ENCODE results near the gene ANK3.

ANK3 gene

DNA sequence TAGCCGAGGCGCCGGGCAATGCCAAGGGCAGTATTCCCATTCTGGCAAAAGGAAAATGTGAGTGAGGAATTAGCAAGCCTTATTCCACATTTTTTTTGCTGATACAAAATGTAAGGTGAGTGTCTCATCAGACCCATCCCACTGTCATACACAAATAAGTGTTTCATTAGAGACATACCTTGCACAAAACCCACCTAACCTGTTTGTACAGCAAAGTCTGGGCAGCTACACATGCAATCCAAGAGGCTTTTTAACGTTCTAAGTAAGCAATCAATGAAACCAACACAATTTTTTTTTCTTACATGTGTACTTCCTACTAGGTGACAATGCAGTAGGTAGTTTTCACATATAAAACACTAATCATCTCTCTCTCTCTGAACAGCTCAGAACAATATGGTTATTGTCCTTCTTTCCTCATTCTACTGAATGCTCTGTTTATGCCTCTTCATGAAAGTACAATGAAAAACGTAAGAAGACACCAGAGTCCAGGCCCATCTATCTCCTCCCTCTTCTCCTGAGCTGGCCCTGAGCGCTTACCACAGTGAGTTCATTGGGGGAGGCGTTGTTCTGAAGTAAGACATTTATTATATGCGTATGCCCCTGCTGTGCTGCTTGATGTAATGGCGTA, 217.2 kb downstream of the ANK3 start:
- peaks cover 4% of the 10 kb centered on the region for H3K4me1 Mint-ChIP-seq
- DNase-seq (ENCODE audit: low spot score in 2 of 2): no peak
- H3K9me3 Mint-ChIP-seq: no peaks in the 10 kb centered on the region
- H3K27ac Mint-ChIP-seq (ENCODE audit: low read depth): no peak overlapping the region
- no peaks in the 10 kb centered on the region for H3K27me3 Mint-ChIP-seq
- no peak overlapping the region for H3K4me3 Mint-ChIP-seq
- peaks cover 25% of the 10 kb centered on the region for H3K36me3 Mint-ChIP-seq (ENCODE audit: insufficient read depth)
- no peak for ATAC-seq (replicated peaks; ENCODE audit: extremely low read depth, poor library complexity, severe bottlenecking)

- Mint-ChIP-seq H3K27ac (ENCODE audit: low read depth) (no peak overlapping the region), H3K27me3 (no peaks in the 10 kb centered on the region), H3K36me3 (ENCODE audit: insufficient read depth) (peaks cover 23% of the 10 kb centered on the region), H3K9me3 (no peaks in the 10 kb centered on the region), H3K4me3 (no peak overlapping the region), H3K4me1 (no peaks in the 10 kb centered on the region)
- no peak for DNase-seq (ENCODE audit: low spot score in 2 of 2)
- no peak for ATAC-seq (replicated peaks; ENCODE audit: extremely low read depth, poor library complexity, severe bottlenecking)
Observed at GRCh38 chr10:60171436-60172013, 218.2 kb downstream of the ANK3 start.

DNA sequence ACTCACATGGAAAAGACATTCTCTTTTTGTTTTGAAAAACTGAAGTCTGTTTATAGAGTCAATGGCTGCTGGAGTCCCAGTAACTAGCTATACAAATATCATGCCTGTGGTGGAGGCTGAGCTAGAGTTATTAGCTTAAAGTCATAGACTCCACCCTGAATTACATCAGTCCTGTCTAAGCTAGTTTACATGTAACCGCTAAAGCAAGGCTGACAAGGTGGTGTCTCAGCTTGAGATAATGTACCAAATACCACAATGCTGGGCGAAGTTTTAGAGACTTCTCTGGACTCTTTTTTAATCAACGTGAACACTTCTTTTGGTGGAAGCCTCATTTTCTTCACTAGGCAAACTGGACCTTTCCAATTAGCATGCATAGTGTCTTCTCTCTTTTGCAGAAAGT, 219.4 kb downstream of the ANK3 start:
- DNase-seq (ENCODE audit: low spot score in 2 of 2) (no peak), ATAC-seq (replicated peaks; ENCODE audit: extremely low read depth, poor library complexity, severe bottlenecking) (no peak)
- no peak overlapping the region for H3K27ac Mint-ChIP-seq (ENCODE audit: low read depth)
- peaks cover 22% of the 10 kb centered on the region for H3K36me3 Mint-ChIP-seq (ENCODE audit: insufficient read depth)
- no peaks in the 10 kb centered on the region for H3K9me3 Mint-ChIP-seq
- H3K4me3 Mint-ChIP-seq: no peak overlapping the region
- no peaks in the 10 kb centered on the region for H3K27me3 Mint-ChIP-seq
- H3K4me1 Mint-ChIP-seq: no peaks in the 10 kb centered on the region

DNA sequence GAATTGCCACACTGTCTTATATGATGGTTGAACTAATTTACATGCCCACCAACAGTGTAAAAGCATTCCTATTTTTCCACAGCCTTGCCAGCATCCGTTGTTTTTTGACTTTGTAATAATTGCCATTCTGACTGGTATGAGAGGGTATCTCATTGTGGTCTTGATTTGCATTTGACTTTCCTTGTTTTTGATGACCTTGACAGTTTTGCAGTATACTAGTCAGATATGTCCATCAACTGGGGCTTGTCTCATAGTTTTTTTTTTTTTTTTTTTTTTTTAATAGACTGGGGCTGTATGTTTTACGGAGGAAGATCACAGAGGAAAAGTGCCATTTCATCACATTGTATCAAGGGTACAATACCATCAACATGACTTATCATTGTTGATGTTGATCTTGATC, 220.6 kb downstream of the ANK3 start:
- DNase-seq (ENCODE audit: low spot score in 2 of 2) (no peak), ATAC-seq (replicated peaks; ENCODE audit: extremely low read depth, poor library complexity, severe bottlenecking) (no peak)
- H3K27ac Mint-ChIP-seq (ENCODE audit: low read depth): no peak overlapping the region
- no peaks in the 10 kb centered on the region for H3K27me3 Mint-ChIP-seq
- no peak overlapping the region for H3K4me3 Mint-ChIP-seq
- H3K36me3 Mint-ChIP-seq (ENCODE audit: insufficient read depth): peaks cover 26% of the 10 kb centered on the region
- H3K4me1 Mint-ChIP-seq: no peaks in the 10 kb centered on the region
- H3K9me3 Mint-ChIP-seq: no peaks in the 10 kb centered on the region

GRCh38 chr10:60167050-60167449, 222.6 kb downstream of the ANK3 start:
- Mint-ChIP-seq H3K36me3 (ENCODE audit: insufficient read depth) (peaks cover 23% of the 10 kb centered on the region), H3K4me1 (no peaks in the 10 kb centered on the region), H3K4me3 (no peak overlapping the region), H3K9me3 (no peaks in the 10 kb centered on the region), H3K27me3 (no peaks in the 10 kb centered on the region), H3K27ac (ENCODE audit: low read depth) (no peak overlapping the region)
- ATAC-seq (replicated peaks; ENCODE audit: extremely low read depth, poor library complexity, severe bottlenecking) (no peak), DNase-seq (ENCODE audit: low spot score in 2 of 2) (no peak)

DNA sequence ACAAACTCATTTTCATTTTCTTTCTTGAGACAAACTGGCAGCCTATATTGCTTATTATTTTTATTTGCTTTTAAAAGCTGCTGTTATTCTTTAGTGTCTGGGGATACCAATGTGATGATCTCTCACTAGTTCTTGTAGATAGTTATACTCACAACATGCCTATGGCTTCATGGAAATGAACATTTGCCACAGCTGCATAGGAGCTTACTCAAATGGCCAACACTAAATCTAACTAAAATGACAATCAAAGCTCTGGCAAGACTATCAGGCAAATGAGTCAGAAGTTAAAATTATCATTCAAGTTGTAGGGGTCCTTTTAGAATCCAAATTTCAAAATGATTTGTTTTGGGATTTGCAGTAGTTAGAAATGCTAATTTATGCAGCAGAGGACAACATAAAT, 225.9 kb downstream of the ANK3 start:
- Mint-ChIP-seq H3K4me3 (no peak overlapping the region), H3K27me3 (no peaks in the 10 kb centered on the region), H3K36me3 (ENCODE audit: insufficient read depth) (peaks cover 16% of the 10 kb centered on the region), H3K27ac (ENCODE audit: low read depth) (no peak overlapping the region), H3K9me3 (no peaks in the 10 kb centered on the region), H3K4me1 (no peaks in the 10 kb centered on the region)
- DNase-seq (ENCODE audit: low spot score in 2 of 2): no peak
- ATAC-seq (replicated peaks; ENCODE audit: extremely low read depth, poor library complexity, severe bottlenecking): no peak

DNA sequence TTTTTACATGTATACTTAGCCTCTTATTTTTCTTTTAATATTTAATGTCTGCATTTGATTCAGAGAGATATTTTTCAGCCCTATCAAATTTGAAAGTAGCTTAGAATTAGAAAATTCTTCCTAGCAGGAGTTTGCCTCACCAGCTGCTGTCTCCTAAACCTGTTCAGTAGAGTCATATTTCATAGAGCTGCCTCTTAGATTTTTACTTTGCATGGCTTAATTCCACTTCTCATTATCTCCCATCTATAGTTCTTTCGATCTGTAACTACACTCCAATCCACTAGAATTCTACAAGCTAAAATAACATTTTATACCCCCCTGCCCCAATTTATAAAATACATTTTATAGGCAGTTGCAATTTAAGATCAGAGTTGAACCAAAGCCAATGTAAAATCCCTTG, 227.0 kb downstream of the ANK3 start:
- no peaks in the 10 kb centered on the region for H3K9me3 Mint-ChIP-seq
- H3K4me3 Mint-ChIP-seq: no peak overlapping the region
- H3K36me3 Mint-ChIP-seq (ENCODE audit: insufficient read depth): peaks cover 13% of the 10 kb centered on the region
- DNase-seq (ENCODE audit: low spot score in 2 of 2): no peak
- no peak for ATAC-seq (replicated peaks; ENCODE audit: extremely low read depth, poor library complexity, severe bottlenecking)
- no peak overlapping the region for H3K27ac Mint-ChIP-seq (ENCODE audit: low read depth)
- no peaks in the 10 kb centered on the region for H3K27me3 Mint-ChIP-seq
- no peaks in the 10 kb centered on the region for H3K4me1 Mint-ChIP-seq

- no peaks in the 10 kb centered on the region for H3K4me1 Mint-ChIP-seq
- H3K9me3 Mint-ChIP-seq: peaks cover 5% of the 10 kb centered on the region
- ATAC-seq (replicated peaks; ENCODE audit: extremely low read depth, poor library complexity, severe bottlenecking) (no peak), DNase-seq (ENCODE audit: low spot score in 2 of 2) (no peak)
- H3K27ac Mint-ChIP-seq (ENCODE audit: low read depth): no peak overlapping the region
- H3K36me3 Mint-ChIP-seq (ENCODE audit: insufficient read depth): peaks cover 2% of the 10 kb centered on the region
- H3K27me3 Mint-ChIP-seq: no peaks in the 10 kb centered on the region
- no peak overlapping the region for H3K4me3 Mint-ChIP-seq
Observed at GRCh38 chr10:60155943-60156683, 233.6 kb downstream of the ANK3 start.

GRCh38 chr10:60155099-60155877, 234.4 kb downstream of the ANK3 start:
- Mint-ChIP-seq H3K4me3 (no peak overlapping the region), H3K9me3 (peaks cover 5% of the 10 kb centered on the region), H3K36me3 (ENCODE audit: insufficient read depth) (peaks cover 2% of the 10 kb centered on the region), H3K27me3 (no peaks in the 10 kb centered on the region), H3K27ac (ENCODE audit: low read depth) (no peak overlapping the region), H3K4me1 (peaks cover 2% of the 10 kb centered on the region)
- ATAC-seq (replicated peaks; ENCODE audit: extremely low read depth, poor library complexity, severe bottlenecking): no peak
- DNase-seq (ENCODE audit: low spot score in 2 of 2): no peak

DNA sequence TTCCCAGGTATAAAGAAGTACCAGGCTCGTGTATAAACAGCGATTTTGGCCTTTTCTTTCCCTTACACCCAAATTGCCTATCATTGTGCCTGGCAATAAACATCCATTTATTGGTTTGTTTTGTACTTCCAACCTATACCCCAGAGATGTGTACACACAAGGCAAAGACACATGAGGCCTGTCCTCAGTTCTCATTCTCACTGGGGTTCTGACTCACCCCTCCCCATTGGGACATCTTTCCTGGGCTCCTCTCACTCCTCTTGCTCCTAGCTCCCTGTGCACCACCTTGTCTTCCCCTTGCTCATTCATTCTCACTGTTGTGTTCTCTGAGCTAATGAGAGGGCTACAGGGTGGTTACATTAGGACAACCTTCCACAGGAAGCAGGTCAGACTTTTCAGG, 240.7 kb downstream of the ANK3 start:
- Mint-ChIP-seq H3K36me3 (ENCODE audit: insufficient read depth) (peaks cover 5% of the 10 kb centered on the region), H3K4me1 (peaks cover 7% of the 10 kb centered on the region), H3K9me3 (peaks cover 5% of the 10 kb centered on the region), H3K4me3 (no peak overlapping the region), H3K27me3 (no peaks in the 10 kb centered on the region), H3K27ac (ENCODE audit: low read depth) (no peak overlapping the region)
- ATAC-seq (replicated peaks; ENCODE audit: extremely low read depth, poor library complexity, severe bottlenecking) (no peak), DNase-seq (ENCODE audit: low spot score in 2 of 2) (no peak)

GRCh38 chr10:60148266-60148840, 241.3 kb downstream of the ANK3 start:
- peaks cover 8% of the 10 kb centered on the region for H3K36me3 Mint-ChIP-seq (ENCODE audit: insufficient read depth)
- no peak overlapping the region for H3K4me3 Mint-ChIP-seq
- peaks cover 7% of the 10 kb centered on the region for H3K4me1 Mint-ChIP-seq
- H3K9me3 Mint-ChIP-seq: peaks cover 5% of the 10 kb centered on the region
- ATAC-seq (replicated peaks; ENCODE audit: extremely low read depth, poor library complexity, severe bottlenecking) (no peak), DNase-seq (ENCODE audit: low spot score in 2 of 2) (no peak)
- no peaks in the 10 kb centered on the region for H3K27me3 Mint-ChIP-seq
- H3K27ac Mint-ChIP-seq (ENCODE audit: low read depth): no peak overlapping the region

- peaks cover 7% of the 10 kb centered on the region for H3K4me1 Mint-ChIP-seq
- H3K4me3 Mint-ChIP-seq: no peak overlapping the region
- H3K36me3 Mint-ChIP-seq (ENCODE audit: insufficient read depth): peaks cover 6% of the 10 kb centered on the region
- ATAC-seq (replicated peaks; ENCODE audit: extremely low read depth, poor library complexity, severe bottlenecking) (no peak), DNase-seq (ENCODE audit: low spot score in 2 of 2) (no peak)
- no peak overlapping the region for H3K27ac Mint-ChIP-seq (ENCODE audit: low read depth)
- H3K27me3 Mint-ChIP-seq: no peaks in the 10 kb centered on the region
- H3K9me3 Mint-ChIP-seq: peaks cover 5% of the 10 kb centered on the region
Observed at GRCh38 chr10:60147576-60148265, 242.0 kb downstream of the ANK3 start.

All from central memory CD8-positive, alpha-beta T cell (primary cell).